ENCODE results near the gene TRIM37.

TRIM37 gene

GRCh38 chr17:58976541-58976940, 130.1 kb downstream of the TRIM37 start:
- no peak for TF ChIP-seq CTCF (IDR thresholded peaks at IDR 0.05; ENCODE audit: low read depth, low read length)
- DNase-seq (ENCODE audit: extremely low read depth, low read depth), result no peak

- no peak for TF ChIP-seq CTCF (IDR thresholded peaks at IDR 0.05; ENCODE audit: low read depth, low read length)
- DNase-seq (ENCODE audit: extremely low read depth, low read depth), result no peak
Measured at GRCh38 chr17:58974354-58974753, 132.3 kb downstream of the TRIM37 start.

- DNase-seq (ENCODE audit: extremely low read depth, low read depth), result no peak
- TF ChIP-seq CTCF (IDR thresholded peaks at IDR 0.05; ENCODE audit: low read depth, low read length), result no peak
Measured at GRCh38 chr17:58970609-58971450, 135.8 kb downstream of the TRIM37 start.

- DNase-seq (ENCODE audit: extremely low read depth, low read depth), result no peak
- TF ChIP-seq CTCF (IDR thresholded peaks at IDR 0.05; ENCODE audit: low read depth, low read length), result no peak
Measured at GRCh38 chr17:58969612-58970011, 137.1 kb downstream of the TRIM37 start.

GRCh38 chr17:58969156-58969555, 137.5 kb downstream of the TRIM37 start:
- TF ChIP-seq CTCF (IDR thresholded peaks at IDR 0.05; ENCODE audit: low read depth, low read length), result no peak

GRCh38 chr17:58968426-58969061, 138.1 kb downstream of the TRIM37 start:
- no peak for DNase-seq (ENCODE audit: extremely low read depth, low read depth)
- no peak for TF ChIP-seq CTCF (IDR thresholded peaks at IDR 0.05; ENCODE audit: low read depth, low read length)

More at GRCh38 chr17:58969156-58969555, 137.5 kb downstream of the TRIM37 start:
- DNase-seq (ENCODE audit: extremely low read depth, low read depth), result no peak

GRCh38 chr17:58966208-58966607, 140.5 kb downstream of the TRIM37 start:
- DNase-seq (ENCODE audit: extremely low read depth, low read depth), result no peak

More at GRCh38 chr17:58966208-58966607, 140.5 kb downstream of the TRIM37 start:
- TF ChIP-seq CTCF (IDR thresholded peaks at IDR 0.05; ENCODE audit: low read depth, low read length), result no peak
